ENCODE data around the gene GNMT.

DNA sequence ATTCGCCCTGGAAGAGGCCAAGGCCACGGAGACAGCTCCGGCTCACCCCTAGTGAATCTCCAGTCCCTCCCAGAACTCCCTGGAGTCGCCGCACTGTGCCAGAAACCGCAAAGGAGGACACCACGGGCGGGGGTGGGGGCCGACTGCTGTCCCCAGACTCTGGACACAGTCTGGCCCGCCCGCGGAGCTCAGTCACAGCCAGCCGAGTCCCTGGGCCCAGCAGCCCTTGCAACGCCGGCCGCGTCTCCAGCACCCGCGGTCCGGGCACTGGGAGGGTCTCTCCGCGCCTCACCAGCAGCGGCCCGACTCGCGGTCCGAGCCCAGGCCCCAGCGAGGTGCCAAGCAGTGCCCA is 17.9 kb downstream of the GNMT start:
- TF ChIP-seq RAD21 (IDR thresholded peaks at IDR 0.05; ENCODE audit: low read depth) (no peak), YY1 (IDR thresholded peaks at IDR 0.05; ENCODE audit: low read depth) (no peak), REST (IDR thresholded peaks at IDR 0.05; ENCODE audit: low read depth) (no peak), MAX (IDR thresholded peaks at IDR 0.05) (no peak), CREB1 (IDR thresholded peaks at IDR 0.05; ENCODE audit: low read depth) (no peak), USF1 (IDR thresholded peaks at IDR 0.05) (no peak), EP300 (IDR thresholded peaks at IDR 0.05; ENCODE audit: borderline replicate concordance) (no peak), EGR1 (IDR thresholded peaks at IDR 0.05) (no peak), CEBPB (IDR thresholded peaks at IDR 0.05) (no peak), TCF12 (IDR thresholded peaks at IDR 0.05; ENCODE audit: low read depth) (no peak), NFIC (IDR thresholded peaks at IDR 0.05) (no peak)
